ENCODE measurements around the gene AUTS2. TPM values are rescaled to one million over a fixed set of nuclear protein-coding genes. Genes with fewer than 3 reads are reported as not detected.

AUTS2 gene
- polyA plus RNA-seq, 3 donors: 0.08 to 0.35 TPM; not detected in 1

DNA sequence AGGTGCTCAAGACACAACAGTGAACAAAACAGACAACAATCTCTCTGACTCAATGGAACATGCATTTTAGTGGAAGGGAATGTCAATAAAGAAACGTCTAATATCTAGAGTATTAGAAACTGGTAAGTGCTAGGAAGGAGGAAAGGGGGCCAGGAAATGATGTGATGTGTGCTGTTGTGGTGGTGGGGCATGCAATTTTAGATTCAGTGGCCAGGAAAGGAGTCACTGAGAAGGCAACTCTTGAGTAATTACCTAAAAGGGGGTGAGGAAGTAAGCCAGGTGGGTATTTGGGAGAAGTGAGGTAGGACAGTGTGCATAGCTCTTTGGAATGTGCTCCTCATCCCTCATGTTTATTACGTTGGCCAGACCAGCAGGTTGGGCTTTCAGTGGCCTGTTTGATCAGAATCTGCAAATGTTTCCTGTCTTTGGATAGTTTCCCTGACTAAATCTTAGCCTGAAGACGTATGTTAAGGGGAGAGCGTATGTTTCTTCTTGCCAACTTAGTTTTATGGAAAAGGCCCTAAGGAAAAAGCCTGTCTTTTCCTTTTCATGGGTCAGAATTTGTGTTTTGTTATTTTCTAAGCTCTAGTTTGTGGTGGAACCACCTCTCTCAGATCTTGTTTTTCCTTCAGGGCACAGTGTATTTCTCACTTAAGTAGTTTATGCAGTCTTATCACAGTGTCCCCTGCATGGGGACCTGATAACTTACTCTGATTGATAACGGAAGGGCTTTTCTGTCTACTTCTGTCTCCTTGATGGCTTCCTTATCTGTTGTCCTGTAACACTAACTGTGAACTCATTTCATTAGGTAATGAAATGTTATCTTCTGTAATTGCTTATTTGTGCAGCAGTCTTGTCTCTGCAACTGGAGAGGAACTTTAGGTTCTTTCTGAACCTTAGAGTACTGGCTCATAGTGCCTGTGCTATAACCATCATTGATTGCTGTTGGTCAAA, 203.7 kb downstream of the AUTS2 start:
- H3K4me3 ChIP-seq (replicated peaks in 1 of 3; ENCODE audit: low read depth in 2 of 3, low read length in 3 of 3): no peak overlapping the region
- Mint-ChIP-seq H3K27ac (no peak overlapping the region), H3K4me3 (no peak overlapping the region), H3K36me3 (no peaks in the 10 kb centered on the region), H3K4me1 (peaks cover 3% of the 10 kb centered on the region), H3K27me3 (ENCODE audit: low read depth in 3 of 3) (no peaks in the 10 kb centered on the region), H3K9me3 (no peaks in the 10 kb centered on the region)
- no peaks in the 10 kb centered on the region for H4K20me1 ChIP-seq (ENCODE audit: insufficient read depth, low read length)
- no peak overlapping the region for H3K4me2 ChIP-seq (replicated peaks; ENCODE audit: extremely low read depth, low read length, poor library complexity, severe bottlenecking)
- DNase-seq: no peak
- no peaks in the 10 kb centered on the region for H3K9me3 ChIP-seq (replicated peaks in 1 of 2; ENCODE audit: control insufficient read depth in 1 of 2, insufficient read depth in 1 of 2, low read length in 2 of 2)
- no peaks in the 10 kb centered on the region for H3K79me2 ChIP-seq (ENCODE audit: insufficient read depth, low read length)
- H3K27me3 ChIP-seq (ENCODE audit: control insufficient read depth in 2 of 2, insufficient read depth in 2 of 2, low read length in 2 of 2): no peaks in the 10 kb centered on the region
- no peak overlapping the region for H3K9ac ChIP-seq (ENCODE audit: insufficient read depth, low read length, poor library complexity, severe bottlenecking)
- no peaks in the 10 kb centered on the region for H3K36me3 ChIP-seq (replicated peaks in 1 of 2; ENCODE audit: control insufficient read depth in 1 of 2, insufficient read depth in 2 of 2, low read length in 2 of 2)
- WGBS (ENCODE audit: insufficient coverage): 74% methylated on average over 3 of the region's 5 CpGs
- H3K27ac ChIP-seq (ENCODE audit: low read depth in 1 of 2, low read length in 2 of 2): no peak overlapping the region
- H2AFZ ChIP-seq (ENCODE audit: insufficient read depth, low read depth, low read length, poor library complexity, severe bottlenecking): no peak overlapping the region
- no peaks in the 10 kb centered on the region for H3K4me1 ChIP-seq (ENCODE audit: control insufficient read depth in 1 of 2, insufficient read depth in 2 of 2, low read length in 2 of 2)
- intact Hi-C loops (cut with micrococcal nuclease): no loop called here
- TF ChIP-seq, protein P1, sequence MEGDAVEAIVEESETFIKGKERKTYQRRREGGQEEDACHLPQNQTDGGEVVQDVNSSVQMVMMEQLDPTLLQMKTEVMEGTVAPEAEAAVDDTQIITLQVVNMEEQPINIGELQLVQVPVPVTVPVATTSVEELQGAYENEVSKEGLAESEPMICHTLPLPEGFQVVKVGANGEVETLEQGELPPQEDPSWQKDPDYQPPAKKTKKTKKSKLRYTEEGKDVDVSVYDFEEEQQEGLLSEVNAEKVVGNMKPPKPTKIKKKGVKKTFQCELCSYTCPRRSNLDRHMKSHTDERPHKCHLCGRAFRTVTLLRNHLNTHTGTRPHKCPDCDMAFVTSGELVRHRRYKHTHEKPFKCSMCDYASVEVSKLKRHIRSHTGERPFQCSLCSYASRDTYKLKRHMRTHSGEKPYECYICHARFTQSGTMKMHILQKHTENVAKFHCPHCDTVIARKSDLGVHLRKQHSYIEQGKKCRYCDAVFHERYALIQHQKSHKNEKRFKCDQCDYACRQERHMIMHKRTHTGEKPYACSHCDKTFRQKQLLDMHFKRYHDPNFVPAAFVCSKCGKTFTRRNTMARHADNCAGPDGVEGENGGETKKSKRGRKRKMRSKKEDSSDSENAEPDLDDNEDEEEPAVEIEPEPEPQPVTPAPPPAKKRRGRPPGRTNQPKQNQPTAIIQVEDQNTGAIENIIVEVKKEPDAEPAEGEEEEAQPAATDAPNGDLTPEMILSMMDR (IDR thresholded peaks at IDR 0.05): no peak

DNA sequence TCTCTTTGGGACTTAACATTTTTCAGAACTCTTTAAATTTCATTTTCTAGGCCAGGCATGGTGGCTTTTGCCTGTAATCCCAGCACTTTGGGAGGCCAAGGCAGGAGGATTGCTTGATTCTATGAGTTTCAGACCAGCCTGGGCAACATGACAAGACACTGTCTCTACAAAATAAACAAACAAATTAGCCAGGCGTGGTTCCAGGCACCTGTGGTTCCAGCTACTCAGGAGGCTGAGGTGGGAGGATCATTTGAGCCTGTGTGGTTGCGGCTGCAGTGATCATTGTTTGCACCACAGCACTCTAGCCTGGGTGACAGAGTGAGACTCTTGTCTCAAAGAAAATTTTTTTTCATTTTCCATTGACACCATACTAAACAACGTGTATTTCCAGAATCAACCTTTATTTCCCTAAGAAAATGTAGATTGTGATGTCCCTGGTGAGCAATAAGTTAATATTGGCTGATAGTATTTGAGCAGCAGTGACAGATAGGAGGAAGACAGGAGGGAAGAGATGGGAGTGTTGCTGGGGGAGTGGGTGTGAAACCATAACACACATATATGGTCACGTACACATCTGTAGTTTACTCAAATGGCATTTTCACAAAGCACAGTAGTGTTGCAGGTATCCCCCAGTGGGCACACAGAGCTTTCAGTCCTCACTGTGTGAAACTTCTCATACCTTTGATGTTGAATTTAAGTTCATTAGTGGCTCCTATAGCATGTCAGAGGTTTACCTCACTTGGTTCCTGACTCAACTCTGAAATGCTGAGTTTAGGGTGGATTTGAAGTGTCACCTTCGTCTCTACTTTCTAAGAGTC, 205.6 kb downstream of the AUTS2 start:
- no peaks in the 10 kb centered on the region for H3K36me3 Mint-ChIP-seq
- intact Hi-C loops (cut with micrococcal nuclease): no loop called here
- no peak overlapping the region for H2AFZ ChIP-seq (ENCODE audit: insufficient read depth, low read depth, low read length, poor library complexity, severe bottlenecking)
- no peaks in the 10 kb centered on the region for H3K27me3 ChIP-seq (ENCODE audit: control insufficient read depth in 2 of 2, insufficient read depth in 2 of 2, low read length in 2 of 2)
- H4K20me1 ChIP-seq (ENCODE audit: insufficient read depth, low read length): no peaks in the 10 kb centered on the region
- no peaks in the 10 kb centered on the region for H3K27me3 Mint-ChIP-seq (ENCODE audit: low read depth in 3 of 3)
- no peak overlapping the region for H3K27ac ChIP-seq (ENCODE audit: low read depth in 1 of 2, low read length in 2 of 2)
- no peak overlapping the region for H3K4me3 Mint-ChIP-seq
- no peak for DNase-seq
- no peak overlapping the region for H3K4me2 ChIP-seq (replicated peaks; ENCODE audit: extremely low read depth, low read length, poor library complexity, severe bottlenecking)
- H3K79me2 ChIP-seq (ENCODE audit: insufficient read depth, low read length): no peaks in the 10 kb centered on the region
- no peak overlapping the region for H3K4me3 ChIP-seq (replicated peaks in 1 of 3; ENCODE audit: low read depth in 2 of 3, low read length in 3 of 3)
- TF ChIP-seq, protein P1 (IDR thresholded peaks at IDR 0.05): no peak
- no peak overlapping the region for H3K27ac Mint-ChIP-seq
- no peaks in the 10 kb centered on the region for H3K9me3 Mint-ChIP-seq
- peaks cover 3% of the 10 kb centered on the region for H3K4me1 Mint-ChIP-seq
- no peak overlapping the region for H3K9ac ChIP-seq (ENCODE audit: insufficient read depth, low read length, poor library complexity, severe bottlenecking)
- no peaks in the 10 kb centered on the region for H3K4me1 ChIP-seq (ENCODE audit: control insufficient read depth in 1 of 2, insufficient read depth in 2 of 2, low read length in 2 of 2)
- no peaks in the 10 kb centered on the region for H3K9me3 ChIP-seq (replicated peaks in 1 of 2; ENCODE audit: control insufficient read depth in 1 of 2, insufficient read depth in 1 of 2, low read length in 2 of 2)
- no CpG with 5 or more reads among the region's 5 CpGs for WGBS (ENCODE audit: insufficient coverage)
- H3K36me3 ChIP-seq (replicated peaks in 1 of 2; ENCODE audit: control insufficient read depth in 1 of 2, insufficient read depth in 2 of 2, low read length in 2 of 2): no peaks in the 10 kb centered on the region

All from CD14-positive monocyte (primary cell).